HG03521 (cell line): ENCODE measurements around the gene RNF103.
"Not testable (repeated sequence)": the region's sequence is repeated elsewhere in the genome, so short reads cannot be mapped to it uniquely, and the experiment has no call there.

Source experiments
- ATAC-seq: cut with Tn5 transposase; IDR thresholded peaks from one replicate; pipeline ENCODE4 v1.9.1; 2021; ENCODE audit warnings: mild to moderate bottlenecking, moderate library complexity; ENCODE audit not compliant: unreplicated experiment

RNF103 gene

GRCh38 chr2:86623494-86624266 is at the start of gene RNF103:
Gene RNF103, minus strand, starts transcription at chr2:86623865. Its CDS starts 979 bp downstream, at chr2:86622886.
- peak; percentile 82 for ATAC-seq

- ATAC-seq, result no peak
Measured at GRCh38 chr2:86673011-86673410, 49.3 kb upstream of the RNF103 start.

GRCh38 chr2:86672027-86672545 is 48.4 kb upstream of the RNF103 start:
- ATAC-seq, result no peak

- no peak for ATAC-seq
Measured at GRCh38 chr2:86671337-86671981, 47.8 kb upstream of the RNF103 start.

- ATAC-seq, result not testable (repeated sequence)
Measured at GRCh38 chr2:86669323-86669722, 45.7 kb upstream of the RNF103 start.

- ATAC-seq, result no peak
Measured at GRCh38 chr2:86661333-86661732, 37.7 kb upstream of the RNF103 start.

- ATAC-seq, result no peak
Measured at GRCh38 chr2:86650188-86650587, 26.5 kb upstream of the RNF103 start.

- ATAC-seq, result no peak
Measured at GRCh38 chr2:86649119-86649947, 25.7 kb upstream of the RNF103 start.

GRCh38 chr2:86648681-86649080 is 25.0 kb upstream of the RNF103 start:
- no peak for ATAC-seq

GRCh38 chr2:86646865-86647264 is 23.2 kb upstream of the RNF103 start:
- ATAC-seq, result no peak

- no peak for ATAC-seq
Measured at GRCh38 chr2:86646329-86646728, 22.7 kb upstream of the RNF103 start.

- ATAC-seq, result no peak
Measured at GRCh38 chr2:86645752-86646151, 22.1 kb upstream of the RNF103 start.

- ATAC-seq, result no peak
Measured at GRCh38 chr2:86638712-86639111, 15.0 kb upstream of the RNF103 start.

GRCh38 chr2:86636842-86637241 is 13.2 kb upstream of the RNF103 start:
- ATAC-seq, result no peak

GRCh38 chr2:86634352-86634751 is 10.7 kb upstream of the RNF103 start:
- no peak for ATAC-seq

- ATAC-seq, result no peak
Measured at GRCh38 chr2:86633155-86633651, 9.5 kb upstream of the RNF103 start.

- ATAC-seq, result no peak
Measured at GRCh38 chr2:86632672-86633071, 9.0 kb upstream of the RNF103 start.

- ATAC-seq, result no peak
Measured at GRCh38 chr2:86631846-86632485, 8.3 kb upstream of the RNF103 start.

GRCh38 chr2:86628091-86628522 is 4.4 kb upstream of the RNF103 start:
- ATAC-seq, result no peak

GRCh38 chr2:86627550-86627949 is 3.9 kb upstream of the RNF103 start:
- no peak for ATAC-seq

GRCh38 chr2:86625096-86625495 is 1.4 kb upstream of the RNF103 start:
- no peak for ATAC-seq
